ENCODE measurements around the gene CCDC71L. TPM values are rescaled to one million over a fixed set of nuclear protein-coding genes. Genes with fewer than 3 reads are reported as not detected.

Gene CCDC71L
- total RNA-seq, 1 donor from 2014 or later: 40.4 TPM

- peak in 1 of 2 donors; percentile 86 for DNase-seq (ENCODE audit: low read depth in 2 of 2)
Observed at GRCh38 chr7:106609416-106609815, 51.5 kb downstream of the CCDC71L start.

- no peak for DNase-seq (ENCODE audit: low read depth in 2 of 2)
Observed at GRCh38 chr7:106608661-106609060, 52.3 kb downstream of the CCDC71L start.

Other genes starting within 250 kb of the CCDC71L start
- gene PIK3CG, start 204.1 kb upstream of the CCDC71L start, total RNA-seq: 3.6 and 4.4 TPM in 2 replicates

Measured in dermis microvascular lymphatic vessel endothelial cell (primary cell).